D341Med (cell line): ENCODE measurements around the gene CARD11.

ENCODE experiments used
- DNase-seq: peaks from one replicate; pipeline ENCODE4 v3.0.0; 2012; ENCODE audit warnings: low spot score

CARD11 gene

DNA sequence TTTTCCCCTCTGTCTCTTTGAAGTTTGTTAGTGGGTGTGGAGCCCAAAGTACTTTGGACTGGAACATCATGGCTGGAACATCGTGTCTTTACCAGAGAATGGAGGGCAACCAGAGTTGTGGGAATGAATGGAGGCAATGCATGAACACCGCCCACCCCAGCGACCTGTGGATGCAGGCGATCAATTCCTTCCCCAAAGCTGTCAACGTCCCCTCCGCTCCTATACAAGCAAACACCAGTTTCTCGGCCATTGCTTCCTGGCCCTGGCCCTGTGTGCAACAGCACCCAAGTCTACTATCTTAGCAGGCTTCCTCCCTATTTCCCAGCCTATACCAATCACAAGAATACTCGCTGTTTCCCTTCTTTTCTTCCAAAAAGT, 62.6 kb downstream of the CARD11 start:
- no peak for DNase-seq

DNA sequence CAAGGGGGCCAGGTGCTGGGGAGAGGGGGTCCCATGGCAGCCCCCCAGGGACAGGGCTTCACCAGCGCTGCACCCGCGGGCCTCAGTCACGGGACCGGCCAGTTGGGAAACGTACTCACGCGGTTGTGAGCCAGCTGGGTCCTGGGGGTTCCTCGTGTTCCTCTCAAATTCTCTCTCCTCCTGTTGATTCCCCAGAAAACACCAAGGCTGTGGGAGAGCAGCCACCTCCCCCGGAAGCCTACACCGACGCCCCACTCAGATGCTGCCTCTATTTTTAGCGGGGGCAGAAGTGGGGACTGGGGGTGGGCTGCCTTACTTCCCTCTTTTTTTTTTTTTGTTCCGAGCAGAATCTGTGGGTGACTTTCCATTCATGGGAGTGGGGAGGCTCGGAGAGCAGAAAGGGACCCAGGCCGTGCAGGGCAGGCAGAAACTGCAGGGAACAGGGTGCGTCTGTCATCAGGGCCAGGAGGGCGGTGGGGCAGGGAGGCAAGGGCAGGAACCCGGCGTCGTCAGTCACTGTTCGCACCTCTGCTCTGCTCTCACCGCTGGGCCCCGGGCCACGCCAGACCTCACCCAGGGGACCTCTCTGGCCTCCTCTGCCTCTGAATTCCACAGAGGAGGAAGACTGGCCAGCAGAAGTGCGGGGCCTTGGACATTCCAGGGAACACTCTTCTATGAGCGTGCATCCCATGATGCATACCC, 63.1 kb downstream of the CARD11 start:
- DNase-seq = no peak

- DNase-seq = no peak
These were observed 63.7 kb downstream of the CARD11 start for GRCh38 chr7:2979951-2980350.

GRCh38 chr7:2979201-2979631, 64.5 kb downstream of the CARD11 start:
- DNase-seq = no peak

- DNase-seq = no peak
These were observed 65.3 kb downstream of the CARD11 start for GRCh38 chr7:2978408-2978807.

DNA sequence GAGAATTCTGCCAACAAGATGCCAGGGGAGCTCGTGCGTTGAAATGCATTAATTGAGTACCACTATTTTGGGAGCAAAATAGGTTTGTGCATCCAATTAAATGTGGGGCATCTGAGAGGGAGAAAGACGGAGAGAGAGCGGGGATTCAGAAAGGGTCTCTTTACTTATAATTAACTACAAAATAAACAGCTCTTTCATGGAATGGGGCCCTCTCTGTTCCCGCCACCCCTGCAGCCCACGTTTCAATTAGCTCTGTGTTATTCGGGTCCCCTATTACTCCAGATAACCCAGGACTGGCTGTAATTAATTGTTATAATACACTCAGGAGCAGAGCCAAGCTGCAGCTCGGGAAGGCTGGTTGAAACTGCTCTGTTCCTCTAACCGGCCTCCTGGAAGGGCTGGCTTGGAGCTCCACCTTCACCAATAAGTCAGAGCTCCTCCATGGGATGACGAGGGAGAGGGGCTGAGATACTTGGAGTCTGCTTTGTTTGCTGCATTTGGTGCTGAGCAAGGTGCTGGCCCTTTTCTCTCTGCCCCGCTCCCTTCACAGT, 67.8 kb downstream of the CARD11 start:
- no peak for DNase-seq

GRCh38 chr7:2974093-2974819, 69.4 kb downstream of the CARD11 start:
- no peak for DNase-seq

DNA sequence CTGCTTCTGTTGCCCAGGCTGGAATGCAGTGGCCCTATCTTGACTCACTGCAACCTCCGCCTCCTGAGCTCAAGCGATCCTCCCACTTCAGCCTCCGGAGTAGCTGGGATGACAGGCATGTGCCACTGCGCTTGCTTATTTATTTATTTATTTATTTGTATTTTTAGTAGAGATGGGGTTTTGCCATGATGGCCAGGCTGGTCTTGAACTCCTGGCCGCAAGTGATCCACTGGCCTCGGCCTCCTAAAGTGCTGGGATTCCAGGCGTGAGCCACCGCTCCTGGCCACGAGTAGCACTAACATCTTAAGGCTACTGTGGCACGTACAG, 70.9 kb downstream of the CARD11 start:
- no peak for DNase-seq

DNA sequence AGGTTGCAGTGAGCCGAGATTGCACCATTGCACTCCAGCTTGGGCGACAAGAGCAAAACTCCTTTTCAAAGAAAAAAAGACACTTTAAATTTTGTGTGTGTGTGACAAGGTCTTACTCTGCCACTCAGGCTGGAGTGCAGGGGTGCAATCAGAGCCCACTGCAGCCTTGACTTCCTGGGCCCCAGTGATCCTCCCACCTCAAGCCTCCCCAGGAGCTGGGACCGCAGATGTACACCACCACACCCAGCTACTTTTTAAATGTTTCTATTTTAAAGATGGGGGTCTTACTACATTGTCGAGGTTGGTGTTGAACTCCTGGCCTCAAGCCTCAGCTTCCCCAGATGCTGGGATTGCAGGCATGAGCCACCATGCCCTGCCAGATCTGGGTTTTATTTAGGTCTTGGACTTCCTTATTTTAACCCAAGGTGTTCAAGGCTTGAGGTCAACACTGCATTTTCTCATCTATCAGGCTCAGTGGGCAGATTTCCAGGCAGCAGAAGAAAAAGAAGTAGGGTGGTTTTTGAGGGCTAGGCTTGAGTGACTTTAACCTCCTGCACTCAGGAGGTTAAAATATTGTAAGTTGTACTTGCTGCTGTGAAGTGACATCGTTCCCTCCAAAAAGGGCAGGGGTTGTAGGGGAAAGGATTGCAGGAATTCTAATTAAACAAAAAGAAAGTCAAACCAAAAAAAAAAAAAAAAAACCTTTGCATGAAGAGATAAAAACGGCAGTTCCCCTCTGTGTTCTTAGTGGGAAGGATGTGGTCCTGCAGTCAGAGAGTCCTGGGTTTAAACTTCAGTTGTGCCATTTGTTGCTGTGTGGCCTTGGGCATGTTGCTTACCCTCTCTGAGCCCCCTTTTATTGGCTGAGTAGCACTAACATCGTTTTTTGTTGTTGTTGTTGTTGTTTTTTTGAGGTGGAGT, 71.5 kb downstream of the CARD11 start:
- DNase-seq = no peak

DNA sequence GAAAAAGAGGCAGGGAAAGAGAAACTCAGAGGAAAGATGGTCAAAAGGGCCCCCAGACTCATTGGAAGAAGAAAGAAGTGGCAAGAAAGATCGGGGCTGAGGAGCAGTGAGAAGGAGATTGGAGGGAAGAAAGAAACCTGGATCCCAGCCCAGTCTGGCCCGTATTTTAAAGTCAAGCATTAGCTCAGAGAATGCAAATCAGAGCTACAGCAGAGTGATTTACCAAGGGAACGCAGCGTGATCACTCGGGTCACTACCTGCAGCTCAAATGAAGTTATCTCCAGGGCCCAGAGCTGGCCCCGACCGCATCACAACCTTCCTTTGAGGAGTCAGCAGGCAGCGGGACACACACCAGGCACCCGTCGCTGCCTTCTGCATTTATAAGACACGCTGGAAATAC, 72.8 kb downstream of the CARD11 start:
- DNase-seq = no peak

- no peak for DNase-seq
These were observed 73.4 kb downstream of the CARD11 start for GRCh38 chr7:2970307-2970664.

GRCh38 chr7:2969398-2970306, 74.0 kb downstream of the CARD11 start:
- no peak for DNase-seq

GRCh38 chr7:2968616-2969397, 74.9 kb downstream of the CARD11 start:
- DNase-seq = peak; percentile 49

GRCh38 chr7:2968176-2968575, 75.5 kb downstream of the CARD11 start:
- DNase-seq = no peak

DNA sequence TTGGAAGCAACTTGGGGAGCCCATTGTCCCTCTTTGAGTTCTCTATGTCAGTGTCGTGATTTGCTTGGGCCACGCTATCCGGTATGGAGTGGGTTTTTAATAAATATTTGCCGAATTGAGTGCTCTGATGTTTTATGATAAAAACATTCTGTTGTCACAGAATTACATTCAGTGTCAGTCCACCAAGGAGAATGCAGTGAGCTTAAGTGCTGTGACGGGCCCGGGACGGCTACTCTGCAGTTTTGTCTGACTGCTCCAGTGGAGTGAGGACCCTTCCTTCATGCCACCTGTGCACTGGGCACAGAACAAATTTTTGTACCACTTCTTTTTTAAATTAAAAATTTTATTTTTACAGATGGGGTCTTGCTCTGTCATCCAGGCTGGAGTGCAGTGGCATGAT, 76.0 kb downstream of the CARD11 start:
- DNase-seq = no peak

DNA sequence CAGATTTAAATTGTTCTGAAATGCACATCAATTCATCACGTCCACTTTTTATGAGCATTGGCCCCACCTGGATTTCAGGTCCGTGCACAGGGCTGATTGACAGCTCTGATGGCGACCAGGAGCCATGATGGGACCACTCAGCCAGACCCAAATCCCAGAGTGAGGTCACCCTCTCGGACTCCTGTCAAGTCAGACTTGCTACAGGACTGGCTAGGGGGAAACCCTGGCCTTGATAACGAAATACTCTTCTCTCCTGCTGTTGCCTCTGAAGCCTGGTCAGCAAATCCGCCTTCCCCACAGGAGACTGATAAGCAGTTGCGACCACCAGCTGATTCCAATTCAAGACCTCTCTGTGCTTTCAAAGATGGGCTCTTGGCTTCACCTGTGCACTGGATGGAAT, 76.4 kb downstream of the CARD11 start:
- DNase-seq = no peak

DNA sequence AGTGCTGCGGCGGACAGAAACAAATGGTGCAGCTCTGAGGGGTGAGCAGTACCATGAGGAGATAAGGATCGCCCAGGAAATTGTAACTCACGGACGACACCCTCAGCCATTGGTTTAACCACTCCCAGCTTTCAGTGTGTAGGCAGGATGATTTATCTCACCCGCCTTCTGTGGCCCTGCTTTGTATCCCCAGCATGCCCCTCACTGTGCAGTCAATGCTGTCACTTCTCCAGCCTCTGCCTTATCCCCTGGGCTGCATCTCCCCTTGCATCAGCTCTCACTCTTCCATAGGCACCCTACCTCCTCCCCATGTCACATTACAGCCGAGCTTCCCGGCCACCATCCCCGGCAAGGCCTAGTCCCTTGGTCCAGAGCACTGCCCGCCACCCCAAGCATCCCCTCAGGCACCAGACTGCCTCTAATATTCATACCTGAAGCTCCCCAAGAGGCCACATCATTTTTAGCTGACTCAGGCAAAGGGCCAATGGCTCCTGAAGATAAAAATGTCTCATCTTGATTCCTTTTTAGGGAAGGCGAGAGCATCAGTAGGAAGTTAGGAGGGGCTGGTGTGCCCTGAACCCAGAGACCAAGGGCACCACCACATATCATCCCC, 77.1 kb downstream of the CARD11 start:
- DNase-seq = no peak

- DNase-seq = no peak
These were observed 77.9 kb downstream of the CARD11 start for GRCh38 chr7:2965745-2966270.

GRCh38 chr7:2965301-2965700, 78.4 kb downstream of the CARD11 start:
- DNase-seq = no peak

- no peak for DNase-seq
These were observed 79.5 kb downstream of the CARD11 start for GRCh38 chr7:2964208-2964607.
